ENCODE data around the gene BACH2. TPM values are rescaled to one million over a fixed set of nuclear protein-coding genes. Genes with fewer than 3 reads are reported as not detected.

The BACH2 gene
- polyA plus RNA-seq, 1 of the 3 experiments (the other 2 are of a cell fraction) = 0.46 TPM

GRCh38 chr6:90131614-90132423 lies 164.8 kb downstream of the BACH2 start:
- H3F3A ChIP-seq (replicated peaks; ENCODE audit: insufficient read depth) = peaks cover under 1% of the 10 kb centered on the region
- H3K36me3 ChIP-seq (replicated peaks in 1 of 2; ENCODE audit: control insufficient read depth in 1 of 2, insufficient read depth in 2 of 2, low read length in 1 of 2) = no peaks in the 10 kb centered on the region
- H3K4me2 ChIP-seq = no peak overlapping the region
- 78% methylated on average over 7 of the region's 7 CpGs for WGBS (ENCODE audit: low lambda C conversion rate)
- ChIA-PET POLR2A (no interaction called here), CTCF (interaction anchor here (0.9 to 1.0 kb wide), 2 partner anchors 12 to 33 kb away, joined by 3 to 4 read pairs; no protein-coding TSS in a partner anchor)
- H2AFZ ChIP-seq (ENCODE audit: low read depth) = no peak overlapping the region
- no peaks in the 10 kb centered on the region for H3K9me2 ChIP-seq
- DNase-seq = no peak
- no peaks in the 10 kb centered on the region for H3K9me3 ChIP-seq
- no peaks in the 10 kb centered on the region for H3K79me2 ChIP-seq (ENCODE audit: insufficient read depth)
- peak overlapping the region in 1 of 2 experiments; percentile 47; a peak in 2 of 4 replicates for H3K27ac ChIP-seq (ENCODE audit: low read depth in 2 of 2, low read length in 1 of 2)
- no peak overlapping the region for H3K9ac ChIP-seq
- H4K20me1 ChIP-seq (ENCODE audit: insufficient read depth) = no peaks in the 10 kb centered on the region
- H3K4me3 ChIP-seq (ENCODE audit: low read depth in 2 of 2, low read length in 1 of 2) = no peak overlapping the region; a peak in 1 of 4 replicates
- no peaks in the 10 kb centered on the region for H3K27me3 ChIP-seq (ENCODE audit: insufficient read depth)
- peaks cover 0 to 28% of the 10 kb centered on the region in 2 experiments for H3K4me1 ChIP-seq (ENCODE audit: control insufficient read depth in 1 of 2, insufficient read depth in 2 of 2, low read depth in 1 of 2, low read length in 1 of 2)
- TF ChIP-seq EP300 (IDR thresholded peaks at IDR 0.05; ENCODE audit: borderline replicate concordance in 1 of 2, low read depth in 1 of 2, low read length in 1 of 2) = peak in 1 of 2 experiments; percentile 54; a peak in 1 of 4 replicates
- no peak for TF ChIP-seq RAD21 (IDR thresholded peaks at IDR 0.05; ENCODE audit: low read length)
- TF ChIP-seq FOXJ3 (CRISPR knock-in tag; IDR thresholded peaks at IDR 0.05) = no peak
- TF ChIP-seq MAX (IDR thresholded peaks at IDR 0.05; ENCODE audit: low read depth) = no peak
- TF ChIP-seq CTCF (IDR thresholded peaks at IDR 0.05) = no peak
- no peak for TF ChIP-seq MEF2A (IDR thresholded peaks at IDR 0.05; ENCODE audit: borderline replicate concordance, low read depth)
- TF ChIP-seq ZBTB33 (IDR thresholded peaks at IDR 0.05; ENCODE audit: borderline replicate concordance, low read depth) = no peak
- peak; percentile 31; the same call in 1 of the 2 replicates for TF ChIP-seq RXRA (IDR thresholded peaks at IDR 0.05; ENCODE audit: borderline replicate concordance, low read depth)
- no peak for TF ChIP-seq TAF1 (IDR thresholded peaks at IDR 0.05; ENCODE audit: borderline replicate concordance, low read depth, low read length)
- no peak for TF ChIP-seq USF1 (IDR thresholded peaks at IDR 0.05; ENCODE audit: borderline replicate concordance, low read depth)
- TF ChIP-seq TCF12 (IDR thresholded peaks at IDR 0.05) = peak; percentile 95
- TF ChIP-seq CHD2 (IDR thresholded peaks at IDR 0.05; ENCODE audit: low read length, partially characterized antibody) = no peak
- TF ChIP-seq NFIC (IDR thresholded peaks at IDR 0.05; ENCODE audit: borderline replicate concordance) = peak; percentile 83
- peak; percentile 75 for TF ChIP-seq PBX3 (IDR thresholded peaks at IDR 0.05)
- no peak for TF ChIP-seq GABPA (IDR thresholded peaks at IDR 0.05; ENCODE audit: low read depth)
- no peak for TF ChIP-seq SIN3A (IDR thresholded peaks at IDR 0.05; ENCODE audit: borderline replicate concordance, low read depth, low read length)
- TF ChIP-seq POLR2AphosphoS5 (IDR thresholded peaks at IDR 0.05; ENCODE audit: low read depth, low read length) = peak; percentile 71
- TF ChIP-seq SMC3 (IDR thresholded peaks at IDR 0.05; ENCODE audit: low read depth, low read length) = no peak
- TF ChIP-seq USF2 (IDR thresholded peaks at IDR 0.05; ENCODE audit: borderline replicate concordance, low read depth, low read length) = no peak

All from SK-N-SH (cell line).